Upper lobe of left lung (tissue), 6 donors: ENCODE results near the gene TSPAN7. TPM values are rescaled to one million over a fixed set of nuclear protein-coding genes. Genes with fewer than 3 reads are reported as not detected.

Source experiments
- ATAC-seq, 2 donors: fragments of 200-7000 bp; cut with Tn5 transposase; one replicate each; pipeline ENCODE4 v1.9.1; 2022; ENCODE audit warnings: mild to moderate bottlenecking in 2 of 2, moderate library complexity in 2 of 2; ENCODE audit not compliant: low FRiP score in 2 of 2
- DNase-seq, 2 donors: peaks; one replicate each; pipeline ENCODE4 v3.0.0-alpha.2; 2019 to 2020
- H3K27ac ChIP-seq, 4 donors: fragments of 200-600 bp; sonication (generic); one replicate each; pipeline ENCODE4 v1.5.1; 2016 to 2019
- H3K27me3 ChIP-seq, 4 donors: fragments of 200-600 bp; sonication (generic); one replicate each; pipeline ENCODE4 v1.5.1; 2017 to 2019
- H3K36me3 ChIP-seq, 4 donors: fragments of 200-600 bp; sonication (generic); one replicate each; pipeline ENCODE4 v1.5.1; 2016 to 2019
- H3K4me1 ChIP-seq, 4 donors: fragments of 200-600 bp; sonication (generic); one replicate each; pipeline ENCODE4 v1.5.1; 2018 to 2019
- H3K4me3 ChIP-seq, 4 donors: fragments of 200-600 bp; sonication (generic); one replicate each; pipeline ENCODE4 v1.5.1; 2017 to 2019; ENCODE audit warnings: mild to moderate bottlenecking in 2 of 4, moderate library complexity in 1 of 4
- H3K9me3 ChIP-seq, 4 donors: fragments of 200-600 bp; sonication (generic); one replicate each; pipeline ENCODE4 v1.5.1; 2018 to 2019
- EP300 ChIP-seq, 4 donors: sonication (generic); formaldehyde crosslinking; IDR thresholded peaks; one replicate each; pipeline ENCODE4 v1.5.1; 2017; ENCODE audit warnings: antibody characterized with exemption in 4 of 4, control low read depth in 2 of 4
- POLR2A ChIP-seq, 4 donors: fragments of 450-650 bp; IDR thresholded peaks; one replicate each; pipeline ENCODE4 v1.5.1; 2016 to 2017; ENCODE audit warnings: antibody characterized with exemption in 4 of 4, mild to moderate bottlenecking in 2 of 4
- POLR2AphosphoS5 ChIP-seq, 2 donors: sonication (generic); formaldehyde crosslinking; IDR thresholded peaks; one replicate each; pipeline ENCODE4 v1.5.1; 2017; ENCODE audit warnings: antibody characterized with exemption in 2 of 2
- WGBS, 2 donors: methylation state at CpG; one replicate each; pipeline ENCODE4 v1.1.5; 2017 to 2018; 5-methylcytosine and 5-hydroxymethylcytosine counted together
- total RNA-seq, 6 donors: library from RNA; depleted of rRNA in 4 of 6; stranded (reverse); fragments of >200 nt in 4 of 6; gene quantifications; one replicate each; pipeline versions ENCODE4 v1.1.0 to v1.2.1, GENCODE V29; 2016 to 2021
- TF ChIP-seq, protein P1 (sequence below), 6 experiments: fragments of 450-650 bp in 4 of 6; fragments of 200-600 bp in 2 of 6; sonication (generic) in 2 of 6; IDR thresholded peaks; one replicate each; pipeline ENCODE4 v1.5.1; 2016 to 2019; ENCODE audit warnings: antibody characterized with exemption in 6 of 6
- donor health status: DM: no; HTN: no; CAD: no; lungs with moderate emphysema.
- donor health status: DM: no; HTN: yes; CAD: no; lungs with severe emphysema.

Gene TSPAN7
- total RNA-seq, 6 donors from 2014 or later = 7.3 to 65.0 (median 49.4) TPM

DNA sequence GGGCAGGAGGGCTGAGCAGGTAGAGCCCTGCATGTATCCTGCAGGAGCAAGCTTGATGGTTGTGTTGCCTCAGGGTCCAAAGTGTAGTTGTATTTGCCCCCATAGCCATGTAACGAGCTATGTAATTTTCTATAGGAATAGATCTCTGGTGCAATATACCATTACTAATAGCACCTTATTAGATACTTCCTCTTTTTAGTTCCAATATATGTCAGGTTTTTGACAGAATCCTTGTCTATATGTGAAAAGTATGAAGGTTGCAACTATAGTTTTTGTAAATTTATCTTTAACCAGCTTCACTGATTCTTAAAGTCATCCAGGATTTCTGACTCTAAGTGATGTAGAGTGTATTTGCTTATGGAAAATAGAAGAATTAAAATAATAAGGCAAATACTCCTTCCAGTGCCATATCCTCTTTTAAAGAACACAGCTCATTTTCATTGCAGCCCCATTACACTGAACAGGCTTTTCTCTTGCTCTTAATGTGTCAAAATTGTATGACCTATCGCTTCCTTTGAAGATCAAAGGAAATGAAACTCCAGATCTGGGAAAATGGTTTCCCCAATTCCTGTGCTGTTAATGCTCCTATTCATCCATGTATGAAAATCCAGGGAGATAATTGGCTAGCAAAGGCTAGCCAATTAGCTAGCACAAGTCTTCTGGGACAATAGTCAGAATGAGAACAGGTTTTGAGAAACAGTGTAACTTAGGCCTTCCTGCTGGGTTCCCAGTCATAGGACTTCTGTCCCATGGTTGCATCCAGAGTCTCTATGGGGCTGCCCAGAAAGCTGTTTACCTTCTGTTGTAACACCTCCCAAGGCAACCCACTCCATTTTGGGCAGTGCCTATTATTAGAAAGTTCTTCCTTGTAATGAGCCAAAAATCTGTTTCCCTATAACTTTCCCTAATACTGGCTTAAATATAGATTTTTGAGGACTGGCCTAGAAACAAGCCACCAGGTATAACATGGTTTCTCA, 90.6 kb downstream of the TSPAN7 start:
- Histone ChIP-seq H3K9me3 (no peaks in the 10 kb centered on the region), H3K4me1 (no peaks in the 10 kb centered on the region), H3K27me3 (no peaks in the 10 kb centered on the region), H3K4me3 (no peak overlapping the region), H3K27ac (no peak overlapping the region), H3K36me3 (no peaks in the 10 kb centered on the region)
- DNase-seq (no peak), ATAC-seq (no peak)
- TF ChIP-seq EP300 (IDR thresholded peaks at IDR 0.05) (no peak), POLR2A (IDR thresholded peaks at IDR 0.05) (no peak), POLR2AphosphoS5 (IDR thresholded peaks at IDR 0.05) (no peak)
- TF ChIP-seq, protein P1, sequence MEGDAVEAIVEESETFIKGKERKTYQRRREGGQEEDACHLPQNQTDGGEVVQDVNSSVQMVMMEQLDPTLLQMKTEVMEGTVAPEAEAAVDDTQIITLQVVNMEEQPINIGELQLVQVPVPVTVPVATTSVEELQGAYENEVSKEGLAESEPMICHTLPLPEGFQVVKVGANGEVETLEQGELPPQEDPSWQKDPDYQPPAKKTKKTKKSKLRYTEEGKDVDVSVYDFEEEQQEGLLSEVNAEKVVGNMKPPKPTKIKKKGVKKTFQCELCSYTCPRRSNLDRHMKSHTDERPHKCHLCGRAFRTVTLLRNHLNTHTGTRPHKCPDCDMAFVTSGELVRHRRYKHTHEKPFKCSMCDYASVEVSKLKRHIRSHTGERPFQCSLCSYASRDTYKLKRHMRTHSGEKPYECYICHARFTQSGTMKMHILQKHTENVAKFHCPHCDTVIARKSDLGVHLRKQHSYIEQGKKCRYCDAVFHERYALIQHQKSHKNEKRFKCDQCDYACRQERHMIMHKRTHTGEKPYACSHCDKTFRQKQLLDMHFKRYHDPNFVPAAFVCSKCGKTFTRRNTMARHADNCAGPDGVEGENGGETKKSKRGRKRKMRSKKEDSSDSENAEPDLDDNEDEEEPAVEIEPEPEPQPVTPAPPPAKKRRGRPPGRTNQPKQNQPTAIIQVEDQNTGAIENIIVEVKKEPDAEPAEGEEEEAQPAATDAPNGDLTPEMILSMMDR (IDR thresholded peaks at IDR 0.05) = no peak
- WGBS, 2 donors = 80 to 93% methylated on average over 2 of the region's 2 CpGs

- H3K36me3 ChIP-seq = no peaks in the 10 kb centered on the region
- H3K27me3 ChIP-seq = no peaks in the 10 kb centered on the region
- TF ChIP-seq, protein P1 (IDR thresholded peaks at IDR 0.05) = no peak
- TF ChIP-seq POLR2A (IDR thresholded peaks at IDR 0.05) (no peak), EP300 (IDR thresholded peaks at IDR 0.05) (no peak), POLR2AphosphoS5 (IDR thresholded peaks at IDR 0.05) (no peak)
- H3K4me1 ChIP-seq = no peaks in the 10 kb centered on the region
- no peak overlapping the region for H3K27ac ChIP-seq
- H3K4me3 ChIP-seq = no peak overlapping the region
- 86 to 87% methylated on average over 13 of the region's 13 CpGs for WGBS, 2 donors
- no peak for ATAC-seq
- DNase-seq = no peak
- H3K9me3 ChIP-seq = no peaks in the 10 kb centered on the region
These were observed 91.6 kb downstream of the TSPAN7 start for GRCh38 chrX:38652934-38653442.

DNA sequence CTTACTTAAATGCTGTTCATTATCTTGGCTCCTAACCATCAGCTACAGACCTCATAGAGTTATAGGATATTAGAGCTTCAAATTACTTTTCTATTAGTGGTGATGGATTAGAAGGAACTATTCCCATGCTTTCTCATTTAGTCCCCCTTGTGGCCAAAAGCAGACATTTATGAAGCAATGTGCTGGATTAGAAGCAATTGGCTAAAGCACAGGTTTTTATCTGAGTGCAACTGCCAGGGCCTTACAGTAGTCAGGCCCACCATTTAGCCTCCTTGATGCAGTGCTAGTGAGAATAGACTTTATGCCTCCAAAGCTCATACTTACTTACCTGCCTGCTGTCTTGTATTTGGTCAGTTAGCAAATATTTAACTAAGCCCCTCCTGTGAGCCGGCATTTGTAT, 93.0 kb downstream of the TSPAN7 start:
- 83 to 90% methylated on average over 1 of the region's 1 CpG for WGBS, 2 donors
- Histone ChIP-seq H3K4me1 (no peaks in the 10 kb centered on the region), H3K36me3 (no peaks in the 10 kb centered on the region), H3K27ac (no peak overlapping the region), H3K27me3 (no peaks in the 10 kb centered on the region), H3K4me3 (no peak overlapping the region), H3K9me3 (no peaks in the 10 kb centered on the region)
- TF ChIP-seq, protein P1 (IDR thresholded peaks at IDR 0.05) = peak; percentile 27 to 59 (median 50)
- TF ChIP-seq EP300 (IDR thresholded peaks at IDR 0.05) = no peak
- no peak for DNase-seq
- ATAC-seq = no peak

- H3K4me3 ChIP-seq = no peak overlapping the region
- WGBS, 2 donors = 53 to 74% methylated on average over 2 to 4 of the region's 4 CpGs
- ATAC-seq (no peak), DNase-seq (no peak)
- no peaks in the 10 kb centered on the region for H3K9me3 ChIP-seq
- no peaks in the 10 kb centered on the region for H3K36me3 ChIP-seq
- no peaks in the 10 kb centered on the region for H3K27me3 ChIP-seq
- no peaks in the 10 kb centered on the region for H3K4me1 ChIP-seq
- H3K27ac ChIP-seq = no peak overlapping the region
- TF ChIP-seq POLR2AphosphoS5 (IDR thresholded peaks at IDR 0.05) (no peak), EP300 (IDR thresholded peaks at IDR 0.05) (no peak), POLR2A (IDR thresholded peaks at IDR 0.05) (no peak)
- TF ChIP-seq, protein P1 (IDR thresholded peaks at IDR 0.05) = no peak
These were observed 95.1 kb downstream of the TSPAN7 start for GRCh38 chrX:38656350-38656915.
